Dendritic cell treated with granulocyte-macrophage colony-stimulating factor and Interleukin-4, amounts not matched to agents 40 ng/mL and 50 ng/mL, for 4 days (primary cell): Measurements from ENCODE around the gene TFB2M.
"Not testable (repeated sequence)": the region's sequence is repeated elsewhere in the genome, so short reads cannot be mapped to it uniquely, and the experiment has no call there.

Experiments used
- H3K27ac Mint-ChIP-seq: one replicate; pipeline ENCODE4 v1.8.0; 2022; ENCODE audit warnings: mild to moderate bottlenecking, mixed read lengths
- H3K27me3 Mint-ChIP-seq: one replicate; pipeline ENCODE4 v1.8.0; 2022; ENCODE audit warnings: mild to moderate bottlenecking, mixed read lengths
- H3K36me3 Mint-ChIP-seq: one replicate; pipeline ENCODE4 v1.8.0; 2022; ENCODE audit warnings: low read depth, mixed read lengths
- H3K4me1 Mint-ChIP-seq: one replicate; pipeline ENCODE4 v1.8.0; 2022; ENCODE audit warnings: low read depth, mixed read lengths
- H3K4me3 Mint-ChIP-seq: one replicate; pipeline ENCODE4 v1.8.0; 2022; ENCODE audit warnings: mild to moderate bottlenecking, moderate library complexity, mixed read lengths
- H3K9me3 Mint-ChIP-seq: one replicate; pipeline ENCODE4 v1.8.0; 2022; ENCODE audit warnings: mixed read lengths
- intact Hi-C: fragments of 100-400 bp; cut with micrococcal nuclease; formaldehyde crosslinking; loops from one replicate; pipeline ENCODE4 v1.15.0; 2022

Gene TFB2M

GRCh38 chr1:246591504-246591903, 25.4 kb upstream of the TFB2M start:
- Mint-ChIP-seq H3K9me3 (peaks cover 9% of the 10 kb centered on the region), H3K4me1 (peaks cover 7% of the 10 kb centered on the region), H3K27me3 (no peaks in the 10 kb centered on the region), H3K4me3 (no peak overlapping the region), H3K36me3 (peaks cover 38% of the 10 kb centered on the region), H3K27ac (no peak overlapping the region)
- intact Hi-C loops = no loop called here

- H3K4me3 Mint-ChIP-seq = no peak overlapping the region
Observed at GRCh38 chr1:246591047-246591446, 25.0 kb upstream of the TFB2M start.

DNA sequence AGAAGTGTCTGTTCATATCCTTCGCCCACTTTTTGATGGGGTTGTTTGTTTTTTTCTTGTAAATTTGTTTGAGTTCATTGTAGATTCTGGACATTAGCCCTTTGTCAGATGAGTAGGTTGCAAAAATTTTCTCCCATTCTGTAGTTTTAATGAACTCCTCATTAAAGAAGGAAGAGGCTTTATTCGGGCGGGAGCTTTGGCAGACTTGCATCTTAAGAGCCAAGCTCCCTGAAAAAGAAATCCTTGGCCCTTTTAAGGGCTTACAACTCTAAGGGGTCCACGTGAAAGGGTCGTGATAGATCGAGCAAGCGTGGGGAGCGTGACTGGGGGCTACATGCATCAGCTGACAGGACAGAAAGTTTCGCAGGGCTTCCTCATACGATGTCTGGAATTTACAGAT, 23.9 kb upstream of the TFB2M start:
- H3K4me1 Mint-ChIP-seq, H3K27ac Mint-ChIP-seq, H3K4me3 Mint-ChIP-seq, H3K9me3 Mint-ChIP-seq, H3K27me3 Mint-ChIP-seq, intact Hi-C loops: not testable (repeated sequence)
- peaks cover 35% of the 10 kb centered on the region for H3K36me3 Mint-ChIP-seq

More at GRCh38 chr1:246591047-246591446, 25.0 kb upstream of the TFB2M start:
- Mint-ChIP-seq H3K4me1 (peaks cover 7% of the 10 kb centered on the region), H3K9me3 (peaks cover 9% of the 10 kb centered on the region), H3K36me3 (peaks cover 38% of the 10 kb centered on the region), H3K27me3 (no peaks in the 10 kb centered on the region), H3K27ac (no peak overlapping the region)
- intact Hi-C loops = no loop called here

- no peaks in the 10 kb centered on the region for H3K27me3 Mint-ChIP-seq
- H3K4me3 Mint-ChIP-seq = no peak overlapping the region
- peaks cover 15% of the 10 kb centered on the region for H3K4me1 Mint-ChIP-seq
- intact Hi-C loops = no loop called here
- H3K9me3 Mint-ChIP-seq = peaks cover 9% of the 10 kb centered on the region
- H3K27ac Mint-ChIP-seq = peak overlapping the region; percentile 63
- H3K36me3 Mint-ChIP-seq = peaks cover 45% of the 10 kb centered on the region
Observed at GRCh38 chr1:246588159-246588721, 22.2 kb upstream of the TFB2M start.

DNA sequence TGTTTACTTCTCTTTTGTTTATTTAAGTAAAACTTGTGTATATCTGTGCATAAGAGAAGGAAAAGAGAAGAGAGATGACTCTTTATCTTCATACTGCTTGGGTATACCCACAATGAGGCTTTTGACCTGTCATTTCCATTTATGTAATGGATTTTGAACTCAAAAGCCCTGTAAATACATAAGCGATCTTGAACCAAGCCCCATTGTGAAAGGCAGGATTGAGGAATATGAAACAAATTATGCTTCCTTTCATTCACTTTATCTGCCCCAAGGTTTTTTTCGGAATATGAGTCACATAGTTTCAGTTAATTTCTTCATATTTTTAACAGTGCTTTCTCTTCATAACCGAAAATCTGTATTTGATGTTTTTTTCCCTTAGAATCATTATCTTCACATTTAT, 21.5 kb upstream of the TFB2M start:
- Mint-ChIP-seq H3K36me3 (peaks cover 49% of the 10 kb centered on the region), H3K9me3 (peaks cover 9% of the 10 kb centered on the region), H3K27me3 (no peaks in the 10 kb centered on the region), H3K4me1 (peaks cover 22% of the 10 kb centered on the region), H3K27ac (peak overlapping the region; percentile 63), H3K4me3 (peak overlapping the region; percentile 21)
- intact Hi-C loops = no loop called here

- intact Hi-C loops = no loop called here
- peaks cover 43% of the 10 kb centered on the region for H3K36me3 Mint-ChIP-seq
- no peak overlapping the region for H3K4me3 Mint-ChIP-seq
- peaks cover 9% of the 10 kb centered on the region for H3K9me3 Mint-ChIP-seq
- no peak overlapping the region for H3K27ac Mint-ChIP-seq
- H3K27me3 Mint-ChIP-seq = no peaks in the 10 kb centered on the region
- H3K4me1 Mint-ChIP-seq = peaks cover 27% of the 10 kb centered on the region
Observed at GRCh38 chr1:246587032-246587431, 21.0 kb upstream of the TFB2M start.

- H3K27me3 Mint-ChIP-seq = no peaks in the 10 kb centered on the region
- intact Hi-C loops = no loop called here
- H3K9me3 Mint-ChIP-seq = no peaks in the 10 kb centered on the region
- H3K4me1 Mint-ChIP-seq = peaks cover 51% of the 10 kb centered on the region
- no peak overlapping the region for H3K27ac Mint-ChIP-seq
- H3K4me3 Mint-ChIP-seq = no peak overlapping the region
- H3K36me3 Mint-ChIP-seq = peaks cover 24% of the 10 kb centered on the region
Observed at GRCh38 chr1:246583448-246584185, 17.6 kb upstream of the TFB2M start.

DNA sequence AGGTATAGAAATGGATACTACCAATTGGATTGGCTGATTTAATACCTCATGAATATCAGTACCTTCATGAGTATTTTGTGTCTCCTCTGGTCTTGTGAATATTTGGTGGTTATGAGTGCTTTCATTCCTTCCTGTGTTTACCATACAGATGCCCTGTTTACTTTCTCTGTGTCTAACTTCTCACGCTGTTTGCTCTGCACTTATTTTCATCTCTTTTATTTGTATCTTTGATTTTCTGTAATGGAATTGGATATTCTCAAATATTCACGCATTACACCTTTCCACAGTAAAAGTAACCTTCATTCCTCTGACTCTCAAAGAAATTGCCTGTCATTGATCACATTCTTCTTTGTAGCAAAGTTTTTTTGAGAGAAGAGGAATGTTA, 17.0 kb upstream of the TFB2M start:
- Mint-ChIP-seq H3K36me3 (peaks cover 24% of the 10 kb centered on the region), H3K4me3 (no peak overlapping the region), H3K9me3 (no peaks in the 10 kb centered on the region), H3K4me1 (peaks cover 56% of the 10 kb centered on the region), H3K27ac (no peak overlapping the region), H3K27me3 (no peaks in the 10 kb centered on the region)
- intact Hi-C loops = no loop called here

DNA sequence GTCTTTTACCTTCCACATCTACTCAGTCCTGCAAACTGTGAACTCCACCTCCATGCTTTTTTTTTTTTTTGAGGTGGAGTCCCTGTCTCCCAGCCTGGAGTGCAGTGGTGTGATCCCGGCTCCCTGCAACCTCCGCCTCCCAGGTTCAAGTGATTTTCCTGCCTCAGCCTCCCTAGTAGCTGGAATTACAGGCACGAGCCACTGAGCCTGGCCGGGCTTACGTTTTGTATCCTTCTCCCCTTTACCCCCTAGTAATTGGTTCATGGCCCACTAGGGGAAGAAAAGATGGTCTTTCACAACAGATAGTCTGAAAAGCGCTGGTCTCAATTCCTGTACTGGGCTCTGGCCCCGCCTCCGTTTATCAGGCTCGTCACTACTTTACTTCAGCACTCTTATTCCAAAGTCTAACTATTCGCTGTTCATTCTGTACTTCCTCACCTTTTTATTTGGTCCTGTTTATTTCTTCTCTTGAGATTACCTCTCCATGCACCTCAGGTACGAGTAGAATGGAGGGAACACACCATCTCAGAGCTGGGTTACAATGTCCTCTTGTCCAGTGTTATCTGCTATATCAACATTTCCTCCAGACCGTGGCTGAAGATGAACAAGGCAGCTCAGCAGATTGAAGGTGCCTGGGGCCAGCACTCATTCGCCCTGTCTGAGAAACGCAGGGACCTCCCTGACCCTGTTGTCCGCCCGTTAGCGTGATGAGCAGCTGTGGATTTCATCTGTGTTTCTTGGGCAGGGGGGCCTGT, 16.4 kb upstream of the TFB2M start:
- Mint-ChIP-seq H3K36me3 (peaks cover 24% of the 10 kb centered on the region), H3K4me1 (peaks cover 56% of the 10 kb centered on the region), H3K27me3 (no peaks in the 10 kb centered on the region), H3K27ac (peak overlapping the region; percentile 15), H3K4me3 (no peak overlapping the region), H3K9me3 (no peaks in the 10 kb centered on the region)
- intact Hi-C loops = no loop called here

- H3K9me3 Mint-ChIP-seq = no peaks in the 10 kb centered on the region
- no peak overlapping the region for H3K4me3 Mint-ChIP-seq
- no peak overlapping the region for H3K27ac Mint-ChIP-seq
- peaks cover 26% of the 10 kb centered on the region for H3K36me3 Mint-ChIP-seq
- H3K27me3 Mint-ChIP-seq = no peaks in the 10 kb centered on the region
- intact Hi-C loops = no loop called here
- peaks cover 62% of the 10 kb centered on the region for H3K4me1 Mint-ChIP-seq
Observed at GRCh38 chr1:246580497-246581370, 14.7 kb upstream of the TFB2M start.

GRCh38 chr1:246579818-246580217, 13.8 kb upstream of the TFB2M start:
- Mint-ChIP-seq H3K4me1 (peaks cover 62% of the 10 kb centered on the region), H3K4me3 (no peak overlapping the region), H3K36me3 (peaks cover 24% of the 10 kb centered on the region), H3K27me3 (no peaks in the 10 kb centered on the region), H3K9me3 (no peaks in the 10 kb centered on the region), H3K27ac (peak overlapping the region; percentile 43)
- intact Hi-C loops = no loop called here

DNA sequence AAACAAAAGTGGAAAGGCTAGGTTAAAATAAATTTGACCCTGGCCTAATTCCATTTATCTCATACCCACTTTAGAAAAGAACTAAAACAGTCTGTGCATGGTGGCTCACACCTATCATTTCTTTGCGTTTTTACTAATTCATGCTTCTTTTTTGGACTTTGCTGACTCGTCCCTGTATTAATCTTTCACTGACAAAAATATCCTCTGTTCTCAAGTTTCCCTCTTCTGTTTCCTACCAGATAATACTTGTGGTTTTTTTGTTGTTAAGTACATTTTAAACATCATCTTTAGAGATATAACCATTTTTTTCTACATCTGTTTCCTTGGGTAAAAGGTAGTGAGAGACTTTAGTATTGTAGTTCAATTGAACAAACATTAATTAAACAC, 11.7 kb upstream of the TFB2M start:
- Mint-ChIP-seq H3K36me3 (peaks cover 4% of the 10 kb centered on the region), H3K27ac (no peak overlapping the region)

DNA sequence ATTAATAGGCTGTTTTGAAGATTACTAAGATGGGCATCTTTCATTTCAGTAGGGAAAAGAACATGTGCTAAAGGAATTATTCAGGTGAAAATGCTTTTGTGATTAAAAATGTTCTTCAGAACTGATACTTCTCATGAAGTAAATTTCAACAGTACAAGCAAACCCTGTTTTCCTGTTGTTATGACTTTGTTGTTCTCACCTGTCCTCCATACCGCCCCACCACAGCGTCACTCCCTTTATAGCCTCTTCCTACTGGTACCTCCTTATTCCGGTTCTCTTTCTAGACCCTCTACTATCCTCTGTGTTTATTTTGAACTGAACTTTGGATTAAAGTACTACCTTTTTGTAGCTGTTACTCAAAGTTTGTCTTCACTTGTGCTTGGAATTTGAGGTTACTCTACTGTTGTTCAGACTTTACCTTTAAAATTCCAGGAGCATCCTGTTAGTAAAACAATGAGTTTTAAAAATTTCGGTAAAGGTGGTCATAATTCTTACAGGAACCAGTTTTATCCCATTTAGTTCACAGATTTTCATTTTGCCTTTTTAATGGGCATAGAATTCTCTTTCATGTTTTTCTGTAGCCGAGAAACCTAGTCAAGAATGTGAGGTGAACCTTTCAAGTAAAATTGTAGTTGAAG, 11.1 kb upstream of the TFB2M start:
- Mint-ChIP-seq H3K27me3 (no peaks in the 10 kb centered on the region), H3K27ac (no peak overlapping the region), H3K4me1 (peaks cover 43% of the 10 kb centered on the region), H3K36me3 (peaks cover 4% of the 10 kb centered on the region), H3K4me3 (no peak overlapping the region), H3K9me3 (no peaks in the 10 kb centered on the region)
- intact Hi-C loops = no loop called here

More for the DNA sequence above, 11.7 kb upstream of the TFB2M start:
- Mint-ChIP-seq H3K4me1 (peaks cover 48% of the 10 kb centered on the region), H3K4me3 (no peak overlapping the region), H3K9me3 (no peaks in the 10 kb centered on the region), H3K27me3 (no peaks in the 10 kb centered on the region)
- intact Hi-C loops = no loop called here
